ENCODE results near the gene IFI27L2. TPM values are rescaled to one million over a fixed set of nuclear protein-coding genes. Genes with fewer than 3 reads are reported as not detected.

The IFI27L2 gene
- polyA plus RNA-seq, 3 donors: 22.1 to 28.6 (median 25.7) TPM

DNA sequence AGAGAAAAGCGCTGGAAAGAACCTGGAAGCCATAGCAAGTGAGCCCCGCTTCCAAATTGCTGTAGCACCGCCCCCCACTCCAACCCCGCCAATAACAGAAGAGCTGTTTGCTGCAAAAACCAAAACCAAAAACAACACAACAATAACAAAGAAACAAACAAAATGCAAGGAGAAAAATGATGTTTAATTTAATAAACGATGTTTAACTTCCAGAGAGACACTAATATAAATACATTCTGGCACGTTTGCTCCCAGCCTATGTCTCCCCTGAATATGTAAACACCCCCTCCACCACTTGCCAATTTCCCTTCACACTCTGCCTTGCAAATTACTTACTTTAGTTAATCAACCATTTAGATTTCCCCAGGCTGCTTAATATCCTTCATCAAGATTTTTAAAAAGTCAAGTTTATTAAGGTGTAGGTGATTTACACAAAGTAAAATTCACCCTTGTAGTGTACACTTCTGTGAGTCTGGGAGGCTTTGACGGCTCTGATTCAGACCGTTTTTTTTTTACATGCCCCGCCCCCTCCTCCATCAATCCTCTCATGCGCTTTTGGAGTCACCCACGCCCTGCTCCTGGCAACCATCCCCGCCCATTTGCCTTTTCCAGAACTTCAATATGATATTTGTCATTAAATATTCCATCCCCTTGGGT lies 482 bp upstream of the IFI27L2 start:
- DNase-seq (ENCODE audit: extremely low read depth in 1 of 11, low read depth in 9 of 11, low spot score in 4 of 11): peak in 2 of 11 donors; percentile 20 to 34

DNA sequence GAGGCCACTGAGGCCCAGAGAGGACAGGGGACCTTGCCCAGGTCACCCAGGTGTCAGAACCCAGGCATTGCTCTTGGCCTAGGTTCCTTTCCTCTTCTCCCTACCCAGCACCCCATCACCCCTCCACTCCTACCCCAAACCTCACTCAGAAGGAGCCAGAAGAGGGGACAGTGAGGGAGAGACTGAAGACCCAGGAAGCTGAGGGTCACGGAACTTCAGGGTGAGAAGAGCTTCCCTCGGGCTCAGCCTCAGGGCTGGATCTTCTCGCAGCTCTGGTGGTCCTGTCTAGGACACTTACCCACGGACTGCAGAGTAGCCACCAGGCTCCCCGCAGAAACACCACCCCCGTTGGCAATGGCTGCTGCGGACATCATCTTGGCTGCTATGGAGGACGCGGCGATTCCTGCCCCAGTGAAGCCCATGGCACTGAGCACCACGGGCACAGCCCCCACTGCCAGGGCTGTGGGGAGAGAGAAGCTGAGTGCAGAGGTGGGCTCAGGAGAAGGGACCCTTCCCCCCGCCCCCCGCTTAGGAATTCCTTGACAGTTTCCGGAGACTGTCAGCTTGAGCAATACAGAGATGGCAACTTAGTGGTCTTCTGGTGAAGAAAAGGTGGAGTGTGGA lies 1.1 kb downstream of the IFI27L2 start:
- DNase-seq (ENCODE audit: extremely low read depth in 1 of 11, low read depth in 9 of 11, low spot score in 4 of 11): no peak

DNA sequence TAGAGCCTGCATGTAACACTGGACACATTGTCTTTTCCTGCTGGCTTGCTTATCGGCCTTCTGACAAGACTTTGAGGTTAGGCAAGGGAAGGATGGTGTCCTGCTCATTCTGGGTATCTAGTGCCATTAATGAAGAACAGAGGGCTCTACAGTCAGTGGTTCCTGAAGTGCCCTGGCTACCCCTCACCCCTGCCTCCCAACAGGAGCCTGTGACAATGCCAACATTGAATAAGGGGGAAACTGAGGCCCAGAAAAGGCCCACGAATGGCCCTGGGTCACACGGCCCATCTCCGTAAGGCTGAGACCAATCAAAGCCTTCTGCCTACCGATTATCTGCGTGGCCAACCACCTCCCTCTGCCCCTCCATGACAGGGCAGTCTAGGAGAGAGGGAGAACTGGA lies 2.1 kb downstream of the IFI27L2 start:
- DNase-seq (ENCODE audit: extremely low read depth in 1 of 11, low read depth in 9 of 11, low spot score in 4 of 11): no peak

DNA sequence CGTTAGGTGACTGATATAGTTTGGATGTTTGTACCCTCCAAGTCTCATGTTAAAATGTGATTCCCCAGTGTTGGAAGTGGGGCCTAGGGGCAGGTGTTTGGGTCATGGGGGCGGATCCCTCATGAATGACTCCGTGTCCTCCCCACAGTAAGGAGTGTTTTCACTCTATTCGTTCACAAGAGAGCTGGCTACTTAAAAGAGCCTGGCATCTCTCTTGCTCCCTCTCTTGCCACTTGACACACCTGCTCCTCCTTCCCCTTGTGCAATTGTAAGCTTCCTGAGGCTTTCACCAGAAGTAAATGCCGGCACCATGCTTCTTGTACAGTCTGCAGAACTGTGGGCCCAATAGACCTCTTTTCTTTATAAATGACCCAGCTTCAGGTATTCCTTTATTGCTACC lies 2.6 kb downstream of the IFI27L2 start:
- no peak for DNase-seq (ENCODE audit: extremely low read depth in 1 of 11, low read depth in 9 of 11, low spot score in 4 of 11)

DNA sequence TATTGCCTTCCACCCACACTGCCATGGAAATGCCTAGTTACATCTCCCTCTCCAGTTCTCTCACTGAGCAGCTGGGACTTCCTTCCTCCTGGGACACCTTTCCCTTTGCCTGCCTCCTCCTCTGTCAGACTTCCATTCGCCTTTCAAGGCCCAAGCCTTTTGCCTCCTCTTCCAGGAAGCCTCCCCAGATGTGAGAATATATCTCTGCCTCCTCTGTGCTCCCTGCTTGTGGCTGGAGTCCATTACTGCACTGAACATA lies 3.1 kb downstream of the IFI27L2 start:
- no peak for DNase-seq (ENCODE audit: extremely low read depth in 1 of 11, low read depth in 9 of 11, low spot score in 4 of 11)

DNA sequence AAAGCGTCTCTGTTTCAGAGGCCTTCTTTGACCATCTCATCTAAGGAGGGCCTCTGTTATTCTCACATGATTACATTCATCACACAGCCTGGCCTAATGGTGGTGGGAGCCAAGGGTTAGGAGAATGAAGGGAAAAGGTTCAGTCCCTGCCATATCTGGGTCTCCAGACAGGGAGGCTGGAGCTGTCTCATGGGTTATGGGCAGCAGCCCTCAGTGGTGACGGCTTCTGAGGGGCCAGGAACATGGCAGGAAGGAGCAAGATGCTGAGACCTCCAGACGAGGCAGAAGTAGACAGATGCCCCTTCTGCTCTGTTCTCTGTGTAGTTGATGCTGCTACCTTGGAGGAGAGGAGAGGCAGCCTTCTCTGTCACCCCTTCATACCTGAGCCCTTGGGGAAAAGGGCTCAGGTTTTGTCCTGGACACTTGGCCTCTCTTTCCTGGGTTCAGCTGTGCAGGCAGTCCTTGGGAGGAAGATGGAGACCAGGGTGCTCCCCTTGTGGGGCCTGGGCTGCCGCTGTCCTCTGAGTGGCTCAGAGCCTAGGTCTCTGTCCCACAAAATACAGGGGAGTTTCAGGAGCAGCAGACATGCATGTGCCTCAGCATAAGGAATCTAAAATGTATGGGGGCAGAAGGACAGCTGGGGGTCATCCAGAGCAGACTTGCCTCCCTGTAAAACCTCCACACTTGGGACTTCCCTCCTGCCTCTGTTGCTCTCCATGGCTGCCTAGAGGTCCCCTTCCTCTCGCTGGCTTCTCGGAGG lies 3.6 kb downstream of the IFI27L2 start:
- no peak for DNase-seq (ENCODE audit: extremely low read depth in 1 of 11, low read depth in 9 of 11, low spot score in 4 of 11)

DNA sequence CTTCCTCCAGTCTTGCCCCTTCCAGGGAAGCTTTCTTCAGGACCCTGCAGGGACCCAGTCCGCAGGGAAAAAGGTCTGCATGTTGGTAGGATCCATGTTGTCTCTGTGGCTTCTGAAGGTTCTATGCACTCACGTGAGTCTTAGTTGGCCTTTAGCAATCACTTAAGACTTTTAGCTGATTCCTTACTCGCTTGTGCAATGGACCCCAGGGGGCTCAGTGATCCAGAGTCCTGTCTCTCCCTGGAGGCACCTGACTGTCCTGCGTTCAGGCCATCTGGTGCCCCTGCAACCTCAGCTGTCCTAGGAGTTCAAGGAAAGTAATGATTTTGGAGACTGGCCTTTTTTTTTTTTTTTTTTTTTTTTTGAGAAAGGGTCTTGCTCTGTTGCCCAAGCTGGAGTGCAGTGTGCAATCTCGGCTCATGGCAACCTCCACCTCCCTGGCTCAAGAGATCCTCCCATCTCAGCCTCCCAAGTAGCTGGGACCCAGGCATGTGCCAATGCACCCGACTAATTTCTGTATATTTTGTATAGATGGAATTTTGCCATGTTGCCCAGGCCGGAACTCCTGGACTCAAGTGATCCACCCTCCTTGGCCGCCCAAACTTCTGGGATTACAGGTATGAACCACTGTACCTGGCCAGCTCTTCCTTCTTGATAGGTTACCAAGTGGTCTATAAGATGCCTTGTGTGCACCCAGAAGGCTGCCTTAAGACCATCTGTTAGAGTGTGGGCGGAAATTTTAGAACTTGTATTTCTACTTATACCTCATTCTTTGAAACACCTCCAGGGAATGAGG lies 4.6 kb downstream of the IFI27L2 start:
- no peak for DNase-seq (ENCODE audit: extremely low read depth in 1 of 11, low read depth in 9 of 11, low spot score in 4 of 11)

DNA sequence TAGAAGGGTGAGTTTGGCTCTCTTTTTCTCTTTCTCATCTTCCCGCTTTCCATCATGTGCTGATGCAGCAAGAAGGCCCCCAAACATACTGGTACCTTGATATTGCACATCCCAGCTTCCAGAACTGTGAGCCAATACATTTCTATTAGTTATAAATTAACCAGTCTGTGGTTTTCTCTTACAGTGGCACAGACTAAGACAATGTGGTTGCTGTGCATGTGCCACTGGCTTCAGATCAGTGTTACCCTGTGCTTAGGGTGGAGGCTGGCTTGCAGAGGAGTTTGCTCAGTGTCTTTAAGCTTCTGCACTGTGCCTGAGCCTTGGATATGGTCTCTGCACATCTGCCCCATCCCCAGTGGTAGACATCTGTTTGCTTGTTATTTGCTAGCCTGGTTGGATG lies 5.5 kb downstream of the IFI27L2 start:
- no peak for DNase-seq (ENCODE audit: extremely low read depth in 1 of 11, low read depth in 9 of 11, low spot score in 4 of 11)

DNA sequence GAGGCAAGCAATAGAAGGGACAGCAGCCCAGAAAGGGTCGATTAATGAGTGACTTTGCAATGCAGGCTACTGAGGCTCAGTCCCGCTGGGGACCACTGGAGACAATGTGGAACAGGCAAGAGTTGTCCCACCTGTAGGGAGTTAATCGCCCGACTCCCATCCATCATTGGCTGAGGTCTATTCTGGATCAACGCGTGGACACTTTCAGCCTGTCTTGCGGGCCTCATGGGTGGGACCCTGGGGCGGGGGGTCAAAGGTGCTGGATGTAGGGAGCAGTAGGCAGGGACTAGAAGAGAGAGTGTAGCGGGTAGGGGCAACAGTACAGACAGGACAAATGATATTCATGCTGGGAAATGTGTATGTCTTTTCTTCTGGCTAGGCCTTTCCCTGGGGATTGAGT lies 6.1 kb downstream of the IFI27L2 start:
- no peak for DNase-seq (ENCODE audit: extremely low read depth in 1 of 11, low read depth in 9 of 11, low spot score in 4 of 11)

DNA sequence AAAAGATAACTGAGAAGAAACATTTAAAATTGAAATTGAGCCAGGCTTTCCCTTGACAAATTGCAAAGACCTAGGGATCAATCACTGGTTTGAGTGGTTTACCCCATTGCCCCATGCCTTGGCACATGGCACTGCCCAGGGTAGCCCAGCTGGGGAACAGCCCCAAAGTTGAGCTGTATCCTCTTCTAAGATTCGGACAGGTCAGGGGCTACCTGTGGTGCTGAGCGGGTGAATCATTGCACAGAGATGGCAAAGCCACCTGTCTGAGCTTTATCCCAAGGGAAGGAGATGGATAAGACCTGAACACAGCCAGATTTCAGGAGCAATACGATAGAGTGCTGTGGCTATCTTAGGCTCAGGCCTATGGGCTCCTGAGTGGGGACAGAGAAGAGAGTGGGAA lies 7.0 kb downstream of the IFI27L2 start:
- no peak for DNase-seq (ENCODE audit: extremely low read depth in 1 of 11, low read depth in 9 of 11, low spot score in 4 of 11)

DNA sequence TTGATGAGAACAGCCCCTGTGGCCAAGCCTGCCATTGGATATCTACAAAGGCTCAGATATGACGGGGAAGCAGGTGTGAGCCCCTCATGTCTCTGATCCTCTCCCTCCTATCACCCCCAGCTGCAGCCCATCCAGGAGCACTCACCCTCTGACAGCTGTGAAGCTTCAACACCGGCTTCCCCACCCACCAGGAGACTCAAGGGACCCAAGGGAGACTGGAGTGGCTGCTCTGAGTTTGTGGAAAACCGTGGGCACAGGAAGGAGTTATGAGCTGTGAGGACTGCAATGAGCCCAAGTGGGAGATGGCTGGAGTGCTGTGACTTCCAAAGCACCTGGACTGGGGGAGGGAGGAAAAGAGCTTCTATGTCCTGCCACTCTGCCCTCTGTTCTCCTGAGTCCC lies 7.9 kb downstream of the IFI27L2 start:
- DNase-seq (ENCODE audit: extremely low read depth in 1 of 11, low read depth in 9 of 11, low spot score in 4 of 11): no peak

DNA sequence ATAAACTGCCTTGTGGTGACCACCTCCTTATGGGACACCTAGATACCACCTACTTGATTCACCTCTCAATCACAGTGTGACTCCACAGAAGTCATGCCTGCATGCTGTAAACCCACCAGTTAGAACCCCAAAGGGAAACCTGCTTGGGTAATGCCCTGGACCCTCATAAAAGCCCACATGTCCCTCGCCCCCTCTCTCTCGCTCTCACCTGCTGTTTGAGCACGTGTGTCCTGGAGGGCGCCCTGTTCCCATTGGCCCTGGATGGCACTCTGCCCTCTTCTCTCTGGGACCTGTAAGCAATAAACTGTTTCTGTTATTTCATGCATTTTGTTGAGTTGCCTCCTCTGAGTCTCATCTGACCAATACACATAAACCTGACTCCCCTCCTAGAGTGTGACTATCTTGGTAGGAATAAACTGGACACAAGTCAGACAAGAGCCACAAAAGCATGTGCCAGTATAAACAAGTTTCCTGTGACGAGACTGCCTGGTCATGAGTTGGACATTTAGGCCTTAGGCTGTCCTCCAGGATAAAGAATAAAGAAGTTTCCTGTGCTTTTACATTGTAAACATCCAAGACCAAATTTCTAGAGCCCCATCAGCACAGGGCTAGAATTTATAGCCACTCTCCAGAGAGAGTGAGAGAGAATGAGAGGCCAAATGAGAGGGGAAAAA lies 8.6 kb downstream of the IFI27L2 start:
- DNase-seq (ENCODE audit: extremely low read depth in 1 of 11, low read depth in 9 of 11, low spot score in 4 of 11): no peak

DNA sequence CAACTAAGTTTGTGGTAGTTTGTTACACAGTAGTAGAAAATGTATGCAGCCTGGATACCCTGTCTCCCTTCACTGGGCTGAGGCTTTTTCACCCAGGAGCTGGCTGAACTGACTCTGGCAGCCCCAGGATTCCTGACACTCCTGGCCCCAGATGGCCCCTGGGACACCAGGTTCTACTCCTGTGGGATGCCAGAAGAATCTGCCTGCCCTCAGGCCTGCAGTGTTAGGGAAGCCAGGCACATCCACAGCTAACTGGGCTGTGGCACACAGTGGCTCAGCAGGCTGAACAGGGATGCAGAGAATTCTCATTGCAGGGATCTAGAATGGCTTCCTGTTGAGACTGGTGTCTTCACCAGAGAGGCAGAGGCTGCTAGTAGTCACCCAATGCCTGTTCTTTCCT lies 10.3 kb downstream of the IFI27L2 start:
- no peak for DNase-seq (ENCODE audit: extremely low read depth in 1 of 11, low read depth in 9 of 11, low spot score in 4 of 11)

DNA sequence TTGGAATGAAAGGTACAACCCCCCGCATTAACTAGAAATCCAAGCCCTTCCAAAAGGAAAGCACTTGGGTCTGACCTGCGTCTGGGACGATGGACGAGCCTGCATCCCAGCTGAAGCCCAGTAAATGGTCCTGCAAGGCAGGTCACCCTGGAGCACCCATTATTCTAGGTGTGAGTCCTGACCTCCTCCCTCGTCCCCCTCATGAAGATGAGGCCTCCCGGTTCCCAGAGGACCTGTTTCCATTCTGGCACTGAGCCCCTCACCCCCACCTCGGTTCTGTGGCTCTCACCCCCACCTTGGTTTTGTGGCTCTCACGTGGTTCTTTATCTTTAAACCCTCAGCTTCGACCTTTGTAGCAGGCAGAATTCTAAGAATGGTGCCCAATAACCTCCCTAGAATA lies 11.5 kb downstream of the IFI27L2 start:
- no peak for DNase-seq (ENCODE audit: extremely low read depth in 1 of 11, low read depth in 9 of 11, low spot score in 4 of 11)

DNA sequence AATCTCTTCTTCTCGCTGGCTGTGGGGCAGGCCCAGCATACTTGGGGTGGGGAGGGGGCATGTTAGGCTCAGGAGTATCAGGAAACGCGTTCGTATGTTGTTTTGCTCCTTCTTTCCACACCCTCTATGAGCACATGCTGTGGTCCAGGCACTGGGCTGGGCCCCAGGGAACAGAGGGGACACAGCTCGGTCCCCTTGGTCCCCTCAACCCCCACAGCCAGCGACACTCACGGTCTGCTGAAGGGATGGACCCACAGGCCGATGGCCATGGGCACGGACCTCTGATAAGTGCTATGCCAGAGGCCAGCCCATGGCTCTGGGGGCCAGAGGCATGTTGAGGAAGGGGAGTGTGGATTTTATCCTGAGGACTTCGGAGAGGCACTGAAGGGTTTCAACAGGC lies 12.7 kb downstream of the IFI27L2 start:
- no peak for DNase-seq (ENCODE audit: extremely low read depth in 1 of 11, low read depth in 9 of 11, low spot score in 4 of 11)

DNA sequence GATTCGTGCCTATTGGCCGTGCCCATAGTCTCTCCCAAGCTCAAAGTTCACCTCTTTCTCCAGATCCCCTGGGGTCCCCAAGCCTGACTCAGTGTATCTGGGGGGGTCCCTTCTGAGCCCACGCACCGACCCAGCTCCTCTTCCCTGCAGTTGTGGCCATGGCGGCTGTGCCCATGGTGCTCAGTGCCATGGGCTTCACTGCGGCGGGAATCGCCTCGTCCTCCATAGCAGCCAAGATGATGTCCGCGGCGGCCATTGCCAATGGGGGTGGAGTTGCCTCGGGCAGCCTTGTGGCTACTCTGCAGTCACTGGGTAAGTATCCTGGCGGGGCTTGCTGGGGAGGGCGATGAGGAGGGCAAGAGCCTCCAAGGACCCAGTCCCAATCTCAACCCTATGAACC lies 13.8 kb downstream of the IFI27L2 start:
- no peak for DNase-seq (ENCODE audit: extremely low read depth in 1 of 11, low read depth in 9 of 11, low spot score in 4 of 11)

DNA sequence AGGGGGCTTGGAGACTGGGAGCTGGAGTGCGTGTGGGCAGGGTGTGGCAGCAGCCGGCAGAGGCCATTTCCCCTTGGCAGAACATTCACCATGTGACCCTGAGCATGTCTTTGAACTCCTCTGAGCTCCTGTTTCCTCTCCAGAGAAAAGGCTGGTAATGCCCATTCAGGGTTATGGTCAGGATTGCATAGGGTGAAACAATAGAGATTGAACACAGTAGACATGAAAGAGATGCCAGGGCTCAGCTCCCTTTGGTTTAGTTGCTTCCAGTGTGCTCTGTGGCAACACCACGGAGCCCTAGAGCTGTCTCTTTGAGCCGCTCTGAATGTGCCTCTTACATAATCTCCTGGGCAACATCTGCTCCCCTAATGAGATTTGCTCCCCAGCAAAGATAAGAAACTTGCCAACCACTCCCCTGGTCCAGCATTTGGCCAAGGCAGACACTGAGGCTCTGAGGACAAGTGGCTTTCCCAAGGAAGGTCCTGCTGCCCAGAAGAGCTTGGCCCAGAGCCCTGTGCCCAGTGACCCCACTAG lies 14.3 kb downstream of the IFI27L2 start:
- DNase-seq (ENCODE audit: extremely low read depth in 1 of 11, low read depth in 9 of 11, low spot score in 4 of 11): no peak

DNA sequence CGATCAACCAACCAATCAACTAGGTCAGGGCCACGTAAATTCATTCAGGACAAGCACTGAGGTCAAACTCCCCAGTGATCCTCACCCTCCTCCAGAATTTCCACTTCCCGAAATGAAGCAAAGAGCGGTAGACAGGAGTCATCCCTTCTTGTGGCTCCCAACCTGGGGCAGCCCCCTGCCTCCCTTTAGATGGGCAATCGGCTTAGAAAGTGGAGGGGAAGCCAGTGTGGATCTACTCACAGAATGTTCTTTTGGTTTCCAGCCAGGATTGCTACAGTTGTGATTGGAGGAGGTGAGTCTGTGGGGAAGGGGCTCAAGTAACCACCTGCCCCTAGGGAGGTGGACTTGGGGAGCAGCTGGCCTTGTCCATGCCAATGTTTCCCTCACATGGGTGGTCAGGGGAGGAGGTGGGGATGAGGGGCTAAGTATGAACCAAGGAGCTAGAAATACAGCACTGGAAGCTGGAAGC lies 14.8 kb downstream of the IFI27L2 start:
- DNase-seq (ENCODE audit: extremely low read depth in 1 of 11, low read depth in 9 of 11, low spot score in 4 of 11): no peak

DNA sequence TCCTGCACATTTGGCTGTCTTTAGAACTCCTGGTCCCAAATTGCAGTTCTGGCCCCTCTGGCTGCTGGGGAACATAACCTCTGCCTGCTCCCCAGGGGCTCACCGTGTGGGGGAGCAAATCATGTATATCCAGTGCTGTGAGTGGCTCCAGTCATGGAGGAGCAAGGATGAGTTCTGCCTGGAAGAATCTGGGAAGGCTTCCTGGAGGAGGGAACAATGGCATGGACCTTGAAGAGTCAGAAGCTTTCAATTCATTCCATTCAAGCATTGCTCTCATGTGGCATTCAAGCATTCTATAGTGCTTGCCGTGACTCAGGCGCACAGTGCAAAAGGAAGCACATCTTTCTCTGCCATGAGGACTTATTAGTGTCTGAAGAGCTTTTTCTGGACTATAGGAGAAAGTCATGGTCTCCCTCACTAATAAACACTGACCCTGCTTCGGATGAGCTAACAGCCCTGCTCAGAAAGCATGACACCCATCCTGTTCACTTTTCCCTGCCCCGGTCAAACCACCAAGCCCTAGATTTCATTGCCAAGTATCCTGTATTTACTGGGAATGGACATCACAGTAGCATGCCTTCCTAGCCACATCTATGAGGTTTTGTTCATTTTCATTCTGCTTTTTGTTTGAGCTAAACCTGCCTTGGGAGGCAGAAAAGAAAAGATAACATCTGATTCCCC lies 15.4 kb downstream of the IFI27L2 start:
- no peak for DNase-seq (ENCODE audit: extremely low read depth in 1 of 11, low read depth in 9 of 11, low spot score in 4 of 11)

Measured in renal cortex interstitium (tissue), 11 donors.